ENCODE measurements around the gene SGIP1. TPM values are rescaled to one million over a fixed set of nuclear protein-coding genes. Genes with fewer than 3 reads are reported as not detected.
A peak's percentile ranks its signal among the peaks of the same experiment; 100 is the strongest.

SGIP1 gene
- total RNA-seq, 1 donor from 2014 or later, result 75.2 TPM

DNA sequence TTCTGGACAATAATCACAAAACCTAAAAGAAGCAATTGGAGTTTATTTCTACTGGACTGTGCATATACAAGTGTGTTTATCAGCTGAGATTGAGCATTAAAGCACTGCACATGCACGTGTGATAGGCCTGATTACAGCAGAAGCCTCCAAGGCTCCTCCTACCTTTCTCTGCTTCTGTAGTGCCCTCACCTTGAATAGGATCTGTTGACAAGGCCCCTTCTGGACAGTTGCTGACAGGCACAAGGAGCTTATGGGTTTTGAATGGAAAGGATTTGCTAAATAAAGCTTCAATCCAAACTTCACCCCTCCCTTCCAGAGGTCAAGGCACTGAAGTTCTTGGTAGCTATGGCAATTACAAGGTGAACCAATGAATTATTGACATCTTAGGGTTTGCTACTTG lies 7.9 kb upstream of the SGIP1 start:
- Mint-ChIP-seq H3K27ac (ENCODE audit: unreplicated experiment) (no peak overlapping the region), H3K27me3 (ENCODE audit: unreplicated experiment) (no peaks in the 10 kb centered on the region), H3K36me3 (ENCODE audit: unreplicated experiment) (no peaks in the 10 kb centered on the region), H3K4me1 (ENCODE audit: low read depth, unreplicated experiment) (peaks cover 2% of the 10 kb centered on the region), H3K4me3 (ENCODE audit: unreplicated experiment) (no peak overlapping the region), H3K9me3 (ENCODE audit: unreplicated experiment) (no peaks in the 10 kb centered on the region)
- TF ChIP-seq CTCF (IDR thresholded peaks at IDR 0.05; ENCODE audit: partially characterized antibody, unreplicated experiment), result no peak
- DNase-seq, result no peak

- Mint-ChIP-seq H3K9me3 (ENCODE audit: unreplicated experiment) (no peaks in the 10 kb centered on the region), H3K27ac (ENCODE audit: unreplicated experiment) (no peak overlapping the region), H3K27me3 (ENCODE audit: unreplicated experiment) (no peaks in the 10 kb centered on the region), H3K4me3 (ENCODE audit: unreplicated experiment) (no peak overlapping the region), H3K4me1 (ENCODE audit: low read depth, unreplicated experiment) (peaks cover 2% of the 10 kb centered on the region), H3K36me3 (ENCODE audit: unreplicated experiment) (no peaks in the 10 kb centered on the region)
- no peak for TF ChIP-seq CTCF (IDR thresholded peaks at IDR 0.05; ENCODE audit: partially characterized antibody, unreplicated experiment)
- DNase-seq, result no peak
These were observed 7.0 kb upstream of the SGIP1 start for GRCh38 chr1:66526991-66527390.

- no peak overlapping the region for H3K4me3 Mint-ChIP-seq (ENCODE audit: unreplicated experiment)
- H3K27ac Mint-ChIP-seq (ENCODE audit: unreplicated experiment), result no peak overlapping the region
- no peak for TF ChIP-seq CTCF (IDR thresholded peaks at IDR 0.05; ENCODE audit: partially characterized antibody, unreplicated experiment)
- H3K9me3 Mint-ChIP-seq (ENCODE audit: unreplicated experiment), result peaks cover 3% of the 10 kb centered on the region
- H3K27me3 Mint-ChIP-seq (ENCODE audit: unreplicated experiment), result peaks cover 2% of the 10 kb centered on the region
- peaks cover 5% of the 10 kb centered on the region for H3K4me1 Mint-ChIP-seq (ENCODE audit: low read depth, unreplicated experiment)
- no peak for DNase-seq
- no peaks in the 10 kb centered on the region for H3K36me3 Mint-ChIP-seq (ENCODE audit: unreplicated experiment)
These were observed 6.3 kb upstream of the SGIP1 start for GRCh38 chr1:66527686-66528085.

DNA sequence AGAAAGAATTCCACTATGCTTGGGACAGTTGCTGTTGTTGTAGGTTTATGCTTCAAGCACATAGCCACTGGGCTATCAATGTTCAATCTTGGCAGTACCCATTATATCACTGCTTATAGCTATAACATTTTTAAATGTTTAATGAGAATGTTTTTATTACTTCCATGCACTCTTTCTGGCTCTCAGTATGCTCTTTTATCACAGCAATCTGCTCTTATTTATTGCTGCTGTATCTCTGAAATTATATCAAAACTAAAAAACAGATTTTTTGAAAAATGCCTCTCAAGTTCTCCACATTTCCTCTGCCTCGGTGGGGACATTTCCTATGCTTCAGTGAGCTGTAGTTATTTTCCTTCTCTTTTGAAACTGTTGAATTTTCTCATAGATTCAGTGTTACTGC lies 5.4 kb upstream of the SGIP1 start:
- H3K27me3 Mint-ChIP-seq (ENCODE audit: unreplicated experiment), result peaks cover 7% of the 10 kb centered on the region
- peaks cover 5% of the 10 kb centered on the region for H3K9me3 Mint-ChIP-seq (ENCODE audit: unreplicated experiment)
- H3K4me3 Mint-ChIP-seq (ENCODE audit: unreplicated experiment), result no peak overlapping the region
- H3K36me3 Mint-ChIP-seq (ENCODE audit: unreplicated experiment), result no peaks in the 10 kb centered on the region
- H3K27ac Mint-ChIP-seq (ENCODE audit: unreplicated experiment), result no peak overlapping the region
- no peak for DNase-seq
- peaks cover 7% of the 10 kb centered on the region for H3K4me1 Mint-ChIP-seq (ENCODE audit: low read depth, unreplicated experiment)
- no peak for TF ChIP-seq CTCF (IDR thresholded peaks at IDR 0.05; ENCODE audit: partially characterized antibody, unreplicated experiment)

GRCh38 chr1:66532214-66532613 lies 1.7 kb upstream of the SGIP1 start:
- H3K36me3 Mint-ChIP-seq (ENCODE audit: unreplicated experiment), result no peaks in the 10 kb centered on the region
- H3K9me3 Mint-ChIP-seq (ENCODE audit: unreplicated experiment), result peaks cover 5% of the 10 kb centered on the region
- peaks cover 10% of the 10 kb centered on the region for H3K27me3 Mint-ChIP-seq (ENCODE audit: unreplicated experiment)
- peak overlapping the region; percentile 81 for H3K27ac Mint-ChIP-seq (ENCODE audit: unreplicated experiment)
- H3K4me1 Mint-ChIP-seq (ENCODE audit: low read depth, unreplicated experiment), result peaks cover 7% of the 10 kb centered on the region
- TF ChIP-seq CTCF (IDR thresholded peaks at IDR 0.05; ENCODE audit: partially characterized antibody, unreplicated experiment), result no peak
- peak overlapping the region; percentile 89 for H3K4me3 Mint-ChIP-seq (ENCODE audit: unreplicated experiment)
- DNase-seq, result no peak
